Activated CD8-positive, alpha-beta memory T cell treated with anti-CD3 and anti-CD28 coated beads, Interleukin-2, amount 10 ng/mL, durations not matched to agents 7 days and 5 days (primary cell): ENCODE measurements around the gene GPBP1. TPM values are rescaled to one million over a fixed set of nuclear protein-coding genes. Genes with fewer than 3 reads are reported as not detected.

ENCODE experiments used
- ATAC-seq: fragments of 150-1000 bp; cut with Tn5 transposase; one replicate; pipeline ENCODE4 v1.10.0; 2021; ENCODE audit warnings: moderate library complexity
- CTCF ChIA-PET: fragments of 350-600 bp; sonication (Branson Sonifier 250); formaldehyde crosslinking; loops from one replicate; lab custom pipeline; 2021; ENCODE audit warnings: antibody characterized with exemption; lab: Charles Lee
- DNase-seq: peaks from one replicate; pipeline ENCODE4 v3.0.0-alpha.2; 2020
- H3K27ac Mint-ChIP-seq: one replicate; pipeline ENCODE4 v1.8.0; 2021; ENCODE audit warnings: mild to moderate bottlenecking, mixed read lengths
- H3K27me3 Mint-ChIP-seq: one replicate; pipeline ENCODE4 v1.8.0; 2021; ENCODE audit warnings: mixed read lengths
- H3K36me3 Mint-ChIP-seq: one replicate; pipeline ENCODE4 v1.8.0; 2021; ENCODE audit warnings: mild to moderate bottlenecking, mixed read lengths
- H3K4me1 Mint-ChIP-seq: one replicate; pipeline ENCODE4 v1.8.0; 2021; ENCODE audit warnings: mixed read lengths
- H3K4me3 Mint-ChIP-seq: one replicate; pipeline ENCODE4 v1.8.0; 2021; ENCODE audit warnings: mild to moderate bottlenecking, moderate library complexity, mixed read lengths
- H3K9me3 Mint-ChIP-seq: one replicate; pipeline ENCODE4 v1.8.0; 2022; ENCODE audit warnings: low read depth, mixed read lengths
- total RNA-seq, 2 experiments: library from RNA; stranded (reverse); gene quantifications; one replicate each; pipeline ENCODE4 v1.2.3, GENCODE V29; 2021

GPBP1 gene
- total RNA-seq, 2 experiments from 2014 or later: 95.0 to 101 TPM

DNA sequence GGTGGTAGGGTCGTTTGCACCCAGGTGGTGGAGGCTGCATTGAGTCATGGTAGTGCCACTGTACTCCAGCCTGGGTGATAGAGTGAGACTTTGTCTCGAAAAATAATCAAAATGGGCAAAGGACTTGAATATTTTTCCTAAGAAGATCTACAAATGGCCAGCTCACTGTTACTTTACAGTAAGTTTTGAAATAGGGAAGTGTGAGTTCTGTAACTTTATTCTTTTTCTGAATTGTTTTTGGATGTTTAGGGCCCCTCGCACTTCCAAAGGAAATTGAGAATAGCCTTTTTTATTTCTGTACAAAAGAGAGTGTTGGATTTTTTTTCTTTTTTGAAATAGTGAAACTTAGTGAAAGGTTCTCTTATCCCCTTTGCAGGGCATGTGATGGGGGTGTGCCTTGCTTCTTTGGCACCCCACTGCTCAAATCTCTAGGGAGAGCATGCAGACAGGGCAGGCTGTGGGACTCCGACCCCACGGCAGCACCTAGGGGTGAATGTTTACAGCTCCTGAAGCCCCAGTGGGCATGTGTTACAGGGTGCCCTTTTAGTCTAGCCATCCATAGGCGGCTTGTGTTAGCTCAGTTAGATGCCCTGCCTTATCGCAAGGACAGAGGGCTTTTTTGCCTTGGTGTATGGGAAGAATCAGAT is 33.3 kb downstream of the GPBP1 start:
- DNase-seq (no peak), ATAC-seq (no peak)
- Mint-ChIP-seq H3K27ac (no peak overlapping the region), H3K4me1 (peaks cover 33% of the 10 kb centered on the region), H3K36me3 (peaks cover 36% of the 10 kb centered on the region), H3K9me3 (no peaks in the 10 kb centered on the region), H3K4me3 (no peak overlapping the region), H3K27me3 (no peaks in the 10 kb centered on the region)
- CTCF ChIA-PET: no interaction called here

DNA sequence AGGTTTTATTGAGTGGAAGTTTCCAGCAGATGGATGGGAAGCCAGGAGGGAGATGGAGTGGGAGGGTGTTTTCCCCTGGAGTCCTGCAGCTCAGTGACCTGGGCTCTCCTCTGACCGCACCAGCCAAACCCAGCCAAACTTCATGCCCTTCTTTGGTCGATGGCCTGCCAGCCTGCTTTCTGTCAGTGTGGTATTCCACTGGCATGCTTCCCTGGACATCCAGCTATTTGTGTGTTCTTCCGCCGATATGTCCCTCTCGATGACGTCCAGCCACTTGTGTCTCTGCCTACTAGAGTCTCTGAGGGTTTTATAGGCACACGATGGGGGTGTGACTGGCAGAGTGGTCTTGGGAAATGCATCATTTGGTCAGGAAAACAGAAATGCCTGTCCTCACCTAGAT is 33.8 kb downstream of the GPBP1 start:
- Mint-ChIP-seq H3K36me3 (peaks cover 36% of the 10 kb centered on the region), H3K27me3 (no peaks in the 10 kb centered on the region), H3K4me1 (peaks cover 33% of the 10 kb centered on the region), H3K27ac (no peak overlapping the region), H3K9me3 (no peaks in the 10 kb centered on the region), H3K4me3 (no peak overlapping the region)
- ATAC-seq: no peak
- no peak for DNase-seq
- CTCF ChIA-PET: no interaction called here

DNA sequence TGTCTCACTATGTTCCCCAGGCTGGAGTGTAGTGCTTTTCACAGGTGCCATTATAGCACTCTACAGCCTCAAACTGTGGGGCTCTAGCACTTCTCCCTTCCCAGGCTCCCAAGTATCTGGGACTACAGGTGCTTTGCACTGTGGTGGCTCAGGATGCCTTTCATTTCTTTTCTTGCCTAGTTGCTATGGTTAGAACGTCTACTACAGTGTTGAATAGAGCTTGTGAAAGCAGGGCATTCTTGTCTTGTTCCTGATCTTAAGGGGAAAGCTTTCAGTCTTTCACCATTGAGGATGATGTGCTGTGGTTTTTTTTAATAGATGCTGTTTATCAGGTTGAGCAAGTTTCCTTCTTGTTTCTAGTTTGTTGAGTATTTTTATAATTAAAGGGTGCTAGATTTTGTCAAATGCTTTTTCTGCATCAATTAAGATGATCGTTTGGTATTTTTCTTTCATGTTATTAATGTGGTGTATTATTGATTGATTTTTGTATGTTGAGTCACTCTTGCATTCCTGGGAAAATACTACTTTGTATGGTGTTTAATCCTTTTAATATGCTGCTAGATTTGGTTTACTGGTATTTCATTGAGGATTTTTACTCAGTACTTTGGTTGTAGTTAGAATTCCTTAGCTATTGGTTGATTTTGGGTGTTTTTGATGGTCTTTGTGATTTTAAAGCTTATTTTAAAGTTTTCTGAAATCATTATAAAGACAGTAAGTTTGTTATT is 35.6 kb downstream of the GPBP1 start:
- CTCF ChIA-PET: interaction anchor here (1.4 kb wide), 1 partner anchor 292 kb away, joined by 3 read pairs; no protein-coding TSS in a partner anchor

DNA sequence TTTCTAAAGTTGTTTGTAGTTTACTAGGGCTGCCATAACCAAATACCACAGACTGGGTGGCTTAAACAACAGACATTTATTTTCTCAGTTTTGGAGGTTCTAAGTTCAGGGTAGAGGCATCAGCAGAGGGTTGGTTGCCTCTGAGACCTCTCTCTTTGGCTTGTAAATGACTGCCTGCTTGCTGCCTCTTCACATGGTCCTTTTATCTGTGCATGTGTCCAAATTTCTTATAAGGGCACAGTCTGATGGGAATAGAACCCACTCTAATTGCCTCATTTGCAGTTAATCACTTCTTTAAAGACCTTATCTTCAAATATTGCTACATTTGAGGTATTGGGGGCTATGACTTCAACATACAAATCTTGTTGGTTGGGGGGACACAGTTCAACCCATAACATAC is 36.8 kb downstream of the GPBP1 start:
- Mint-ChIP-seq H3K27ac (peak overlapping the region; percentile 35), H3K4me1 (peaks cover 37% of the 10 kb centered on the region), H3K9me3 (no peaks in the 10 kb centered on the region), H3K36me3 (peaks cover 47% of the 10 kb centered on the region), H3K4me3 (no peak overlapping the region), H3K27me3 (no peaks in the 10 kb centered on the region)
- CTCF ChIA-PET: interaction anchor here (1.4 kb wide), 1 partner anchor 294 kb away, joined by 3 read pairs; no protein-coding TSS in a partner anchor
- ATAC-seq (no peak), DNase-seq (no peak)

More for the DNA sequence above, 35.6 kb downstream of the GPBP1 start:
- Mint-ChIP-seq H3K4me3 (no peak overlapping the region), H3K36me3 (peaks cover 42% of the 10 kb centered on the region), H3K27me3 (no peaks in the 10 kb centered on the region), H3K9me3 (no peaks in the 10 kb centered on the region), H3K27ac (no peak overlapping the region), H3K4me1 (peaks cover 33% of the 10 kb centered on the region)
- ATAC-seq: no peak
- DNase-seq: no peak

DNA sequence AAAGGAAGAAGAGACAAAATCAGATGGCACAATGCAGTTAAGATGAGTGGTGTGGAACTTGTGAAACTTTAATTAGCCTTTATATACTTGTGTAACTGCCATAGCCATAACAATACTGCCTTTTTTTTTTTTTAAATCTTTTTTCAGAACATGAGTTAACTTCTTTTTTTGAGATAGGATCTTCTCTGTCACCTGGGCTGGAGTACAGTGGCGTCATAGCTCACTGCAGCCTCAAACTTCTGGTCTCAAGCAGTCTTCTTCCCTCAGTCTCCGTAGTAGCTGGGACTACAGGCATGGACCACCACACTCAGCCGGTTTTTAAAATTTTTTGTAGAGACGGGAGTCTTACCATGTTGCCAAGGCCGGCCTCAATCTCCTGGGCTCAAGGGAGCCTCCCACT is 37.2 kb downstream of the GPBP1 start:
- no peaks in the 10 kb centered on the region for H3K27me3 Mint-ChIP-seq
- no peaks in the 10 kb centered on the region for H3K9me3 Mint-ChIP-seq
- H3K27ac Mint-ChIP-seq: peak overlapping the region; percentile 35
- H3K4me1 Mint-ChIP-seq: peaks cover 38% of the 10 kb centered on the region
- CTCF ChIA-PET: interaction anchor here (1.4 kb wide), 1 partner anchor 294 kb away, joined by 3 read pairs; no protein-coding TSS in a partner anchor
- no peak for DNase-seq
- H3K36me3 Mint-ChIP-seq: peaks cover 49% of the 10 kb centered on the region
- no peak overlapping the region for H3K4me3 Mint-ChIP-seq
- ATAC-seq: no peak

GRCh38 chr5:57215629-57216195 is 41.9 kb downstream of the GPBP1 start:
- Mint-ChIP-seq H3K36me3 (peaks cover 37% of the 10 kb centered on the region), H3K9me3 (no peaks in the 10 kb centered on the region), H3K4me3 (no peak overlapping the region), H3K27ac (peak overlapping the region; percentile 36), H3K4me1 (peaks cover 35% of the 10 kb centered on the region), H3K27me3 (no peaks in the 10 kb centered on the region)
- DNase-seq (no peak), ATAC-seq (no peak)
- CTCF ChIA-PET: no interaction called here

- H3K4me3 Mint-ChIP-seq: no peak overlapping the region
- CTCF ChIA-PET: no interaction called here
- no peaks in the 10 kb centered on the region for H3K27me3 Mint-ChIP-seq
- ATAC-seq: no peak
- H3K36me3 Mint-ChIP-seq: peaks cover 35% of the 10 kb centered on the region
- DNase-seq: no peak
- no peaks in the 10 kb centered on the region for H3K9me3 Mint-ChIP-seq
- peaks cover 33% of the 10 kb centered on the region for H3K4me1 Mint-ChIP-seq
- no peak overlapping the region for H3K27ac Mint-ChIP-seq
Measured at GRCh38 chr5:57216714-57217113, 42.9 kb downstream of the GPBP1 start.

DNA sequence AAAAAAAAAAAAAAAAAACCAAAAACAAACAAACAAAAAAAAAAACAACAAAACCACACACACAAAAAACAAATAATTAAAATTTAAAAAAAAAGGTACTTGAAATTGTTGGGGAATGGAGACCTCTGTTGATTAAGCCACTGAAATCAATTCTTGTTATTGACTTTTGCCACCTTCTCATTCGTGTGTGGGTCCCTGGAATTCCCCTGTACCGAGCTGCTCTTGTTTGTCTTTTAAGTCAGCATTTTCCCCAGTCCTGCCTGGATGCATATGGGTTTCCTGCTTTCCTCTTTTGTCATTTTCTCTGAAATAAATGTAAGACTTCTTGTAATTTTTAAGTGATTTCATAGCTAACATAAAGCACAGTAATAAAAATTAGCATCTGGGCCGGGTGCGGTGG is 45.5 kb downstream of the GPBP1 start:
- H3K27me3 Mint-ChIP-seq: no peaks in the 10 kb centered on the region
- peak overlapping the region; percentile 61 for H3K27ac Mint-ChIP-seq
- peaks cover 30% of the 10 kb centered on the region for H3K36me3 Mint-ChIP-seq
- no peak for ATAC-seq
- peaks cover 33% of the 10 kb centered on the region for H3K4me1 Mint-ChIP-seq
- no peak for DNase-seq
- no peak overlapping the region for H3K4me3 Mint-ChIP-seq
- no peaks in the 10 kb centered on the region for H3K9me3 Mint-ChIP-seq
- CTCF ChIA-PET: interaction anchor here (0.7 to 1.8 kb wide), 10 partner anchors 9 to 321 kb away, joined by 3 to 16 read pairs (median 4); partner anchors contain the start of gene SETD9

DNA sequence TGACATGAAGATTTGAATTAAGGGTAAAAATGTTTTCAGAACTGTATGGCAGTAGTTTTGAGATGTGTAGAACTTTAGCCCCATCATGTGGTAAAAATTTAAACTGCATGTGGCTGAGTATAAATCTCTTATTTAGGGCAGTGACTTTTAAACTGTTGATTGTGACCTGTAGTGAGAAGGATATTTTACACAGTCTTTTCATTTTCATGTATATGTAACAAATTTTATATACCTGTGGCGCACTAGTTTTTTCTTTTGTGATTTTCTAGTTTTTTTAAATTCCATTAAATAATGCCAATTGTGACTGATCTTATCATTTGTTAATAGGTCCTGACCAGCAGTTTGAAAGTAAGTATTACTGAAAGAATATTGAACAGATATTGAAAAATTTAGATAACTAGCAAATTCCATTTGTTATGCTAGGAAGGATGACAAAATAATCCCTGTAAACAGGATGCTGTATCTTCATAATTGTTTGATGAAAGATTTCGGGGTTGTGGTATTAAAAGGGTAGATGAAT is 47.2 kb downstream of the GPBP1 start:
- peaks cover 25% of the 10 kb centered on the region for H3K4me1 Mint-ChIP-seq
- ATAC-seq (peak; percentile 72), DNase-seq (no peak)
- H3K27ac Mint-ChIP-seq: peak overlapping the region; percentile 41
- H3K9me3 Mint-ChIP-seq: no peaks in the 10 kb centered on the region
- CTCF ChIA-PET: interaction anchor here (1.5 kb wide), 1 partner anchor 83 kb away, joined by 16 read pairs; no protein-coding TSS in a partner anchor
- peaks cover 26% of the 10 kb centered on the region for H3K36me3 Mint-ChIP-seq
- H3K4me3 Mint-ChIP-seq: no peak overlapping the region
- H3K27me3 Mint-ChIP-seq: no peaks in the 10 kb centered on the region

- Mint-ChIP-seq H3K36me3 (peaks cover 33% of the 10 kb centered on the region), H3K4me3 (no peak overlapping the region), H3K9me3 (no peaks in the 10 kb centered on the region), H3K4me1 (peaks cover 10% of the 10 kb centered on the region), H3K27ac (no peak overlapping the region), H3K27me3 (no peaks in the 10 kb centered on the region)
- ATAC-seq (no peak), DNase-seq (no peak)
- CTCF ChIA-PET: interaction anchor here (0.7 kb wide), 2 partner anchors 87 to 320 kb away, joined by 3 read pairs; no protein-coding TSS in a partner anchor
Measured at GRCh38 chr5:57225553-57225952, 51.7 kb downstream of the GPBP1 start.

DNA sequence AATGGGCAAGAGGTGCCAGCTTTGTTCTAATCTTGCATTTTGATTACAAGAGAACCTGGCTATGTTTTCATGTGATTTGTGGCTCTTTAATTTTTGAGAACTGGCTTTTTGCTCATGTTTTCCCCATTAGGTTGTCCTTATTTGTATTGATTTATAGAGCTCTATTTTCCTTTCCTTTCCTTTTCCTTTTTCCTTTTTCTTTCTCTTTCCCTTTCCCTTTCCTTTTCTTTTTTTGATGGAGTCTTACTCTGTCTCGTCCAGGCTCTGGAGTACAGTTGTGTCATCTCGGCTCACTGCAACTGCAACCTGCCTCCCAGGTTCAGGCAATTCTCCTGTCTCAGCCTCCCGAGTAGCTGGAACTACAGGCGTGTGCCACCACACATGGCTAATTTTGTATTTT is 55.5 kb downstream of the GPBP1 start:
- Mint-ChIP-seq H3K27ac (no peak overlapping the region), H3K9me3 (no peaks in the 10 kb centered on the region), H3K27me3 (no peaks in the 10 kb centered on the region), H3K4me1 (peaks cover 16% of the 10 kb centered on the region), H3K36me3 (peaks cover 58% of the 10 kb centered on the region), H3K4me3 (no peak overlapping the region)
- CTCF ChIA-PET: no interaction called here
- DNase-seq (no peak), ATAC-seq (no peak)

DNA sequence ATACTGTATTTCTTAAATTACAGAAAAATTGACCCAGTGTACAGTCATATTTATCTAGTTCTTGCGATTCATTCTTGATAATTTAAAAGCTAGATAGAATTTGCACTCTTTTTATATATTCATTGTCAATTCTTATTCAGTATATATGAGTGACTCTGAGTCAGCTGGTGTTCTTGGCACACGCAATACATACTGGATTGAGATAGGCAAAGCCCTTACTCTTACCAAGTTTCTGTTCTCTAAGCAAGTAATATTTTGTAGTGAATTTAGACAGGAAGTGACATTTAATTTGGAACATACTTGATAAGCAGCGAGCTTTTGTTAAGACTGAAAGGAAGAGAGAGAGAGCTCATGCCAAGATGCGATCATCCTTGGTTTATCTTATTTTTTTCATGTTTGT is 57.7 kb downstream of the GPBP1 start:
- Mint-ChIP-seq H3K4me1 (peaks cover 21% of the 10 kb centered on the region), H3K9me3 (no peaks in the 10 kb centered on the region), H3K27me3 (no peaks in the 10 kb centered on the region), H3K27ac (no peak overlapping the region), H3K4me3 (no peak overlapping the region), H3K36me3 (peaks cover 53% of the 10 kb centered on the region)
- CTCF ChIA-PET: interaction anchor here (0.8 to 1.3 kb wide), 3 partner anchors 12 to 321 kb away, joined by 3 to 4 read pairs (median 3); no protein-coding TSS in a partner anchor
- ATAC-seq: no peak
- no peak for DNase-seq

GRCh38 chr5:57232293-57233033 is 58.6 kb downstream of the GPBP1 start:
- no peak for ATAC-seq
- no peaks in the 10 kb centered on the region for H3K9me3 Mint-ChIP-seq
- H3K27me3 Mint-ChIP-seq: no peaks in the 10 kb centered on the region
- H3K27ac Mint-ChIP-seq: no peak overlapping the region
- H3K4me1 Mint-ChIP-seq: peaks cover 25% of the 10 kb centered on the region
- DNase-seq: no peak
- CTCF ChIA-PET: interaction anchor here (0.8 kb wide), 1 partner anchor 13 kb away, joined by 3 read pairs; no protein-coding TSS in a partner anchor
- H3K4me3 Mint-ChIP-seq: no peak overlapping the region
- H3K36me3 Mint-ChIP-seq: peaks cover 58% of the 10 kb centered on the region
